HEK293 (cell line): Measurements from ENCODE around the gene MCM7.
A peak's percentile ranks its signal among the peaks of the same experiment; 100 is the strongest.

Experiments used
- CTCF ChIA-PET: fragments of 350-600 bp; formaldehyde crosslinking; extraction: SDS; loops from one replicate; lab custom pipeline; 2021; ENCODE audit warnings: antibody characterized with exemption; lab: Yijun Ruan, JAX
- POLR2A ChIA-PET: fragments of 300-600 bp; formaldehyde crosslinking; extraction: SDS; loops from one replicate; lab custom pipeline; 2020; ENCODE audit warnings: antibody characterized with exemption, inconsistent platforms; lab: Yijun Ruan, JAX
- H3K27ac ChIP-seq: fragments of 200-500 bp; sonication (Bioruptor generic); 2 replicates; pipeline ENCODE4 v1.5.1; 2014; ENCODE audit warnings: low read depth, low read length, control low read depth, inconsistent platforms; ENCODE audit errors: extremely low read depth
- H3K36me3 ChIP-seq, 2 experiments: fragments of 200-500 bp in 1 of 2; sonication (Bioruptor generic) in 1 of 2; 1 replicate in 1 of 2; 2 replicates in 1 of 2; pipeline ENCODE4 v1.5.1; 2014 to 2017; ENCODE audit warnings: inconsistent platforms in 2 of 2, low read length in 2 of 2; ENCODE audit not compliant: control insufficient read depth in 2 of 2, insufficient read depth in 1 of 2
- H3K4me1 ChIP-seq: fragments of 200-500 bp; sonication (Bioruptor generic); 2 replicates; pipeline ENCODE4 v1.5.1; 2014; ENCODE audit warnings: mild to moderate bottlenecking, low read length, inconsistent platforms; ENCODE audit not compliant: control insufficient read depth, insufficient read depth
- H3K4me3 ChIP-seq: 2 replicates; pipeline ENCODE4 v1.5.1; 2011; ENCODE audit warnings: low read depth, mild to moderate bottlenecking, control low read depth, low read length, moderate library complexity
- H3K9me3 ChIP-seq: fragments of 200-500 bp; sonication (Bioruptor generic); 2 replicates; pipeline ENCODE4 v1.5.1; 2014; ENCODE audit warnings: low read depth, low read length, inconsistent platforms; ENCODE audit not compliant: control insufficient read depth, insufficient read depth
- BCL11B ChIP-seq: fragments of 450-650 bp; formaldehyde crosslinking; IDR thresholded peaks from 2 replicates; pipeline ENCODE4 v1.5.1; 2016; ENCODE audit warnings: low read depth, missing biosample characterization, missing genetic modification characterization
- EGR2 ChIP-seq: fragments of 450-650 bp; formaldehyde crosslinking; IDR thresholded peaks from 2 replicates; pipeline ENCODE4 v1.5.1; 2016; ENCODE audit warnings: low read depth, missing biosample characterization, missing genetic modification characterization
- GLI4 ChIP-seq: fragments of 450-650 bp; formaldehyde crosslinking; IDR thresholded peaks from 2 replicates; pipeline ENCODE4 v1.5.1; 2016; ENCODE audit warnings: missing biosample characterization, missing genetic modification characterization
- GLIS2 ChIP-seq: fragments of 450-650 bp; formaldehyde crosslinking; IDR thresholded peaks from 2 replicates; pipeline ENCODE4 v1.5.1; 2016; ENCODE audit warnings: missing biosample characterization, missing genetic modification characterization
- INSM2 ChIP-seq: fragments of 450-650 bp; formaldehyde crosslinking; IDR thresholded peaks from 2 replicates; pipeline ENCODE4 v1.5.1; 2016; ENCODE audit warnings: missing biosample characterization, missing genetic modification characterization
- KLF7 ChIP-seq: fragments of 450-650 bp; formaldehyde crosslinking; IDR thresholded peaks from 2 replicates; pipeline ENCODE4 v1.5.1; 2016; ENCODE audit warnings: missing biosample characterization, missing genetic modification characterization, borderline replicate concordance
- REST ChIP-seq: fragments of 450-650 bp; formaldehyde crosslinking; IDR thresholded peaks from 2 replicates; pipeline ENCODE4 v1.5.1; 2016; ENCODE audit warnings: missing biosample characterization, missing genetic modification characterization
- WT1 ChIP-seq: fragments of 450-650 bp; formaldehyde crosslinking; IDR thresholded peaks from 2 replicates; pipeline ENCODE4 v1.5.1; 2016; ENCODE audit warnings: missing biosample characterization, missing genetic modification characterization
- ZBTB21 ChIP-seq: fragments of 450-650 bp; formaldehyde crosslinking; IDR thresholded peaks from 2 replicates; pipeline ENCODE4 v1.5.1; 2017; ENCODE audit warnings: missing biosample characterization, missing genetic modification characterization
- ZBTB7A ChIP-seq: fragments of 450-650 bp; formaldehyde crosslinking; IDR thresholded peaks from 2 replicates; pipeline ENCODE4 v1.5.1; 2016; ENCODE audit warnings: low read depth, missing biosample characterization, missing genetic modification characterization
- ZEB2 ChIP-seq: fragments of 450-650 bp; formaldehyde crosslinking; IDR thresholded peaks from 2 replicates; pipeline ENCODE4 v1.5.1; 2016; ENCODE audit warnings: missing biosample characterization, missing genetic modification characterization
- ZFHX2 ChIP-seq: fragments of 450-650 bp; formaldehyde crosslinking; conservative IDR thresholded peaks from 2 replicates; pipeline ENCODE4 v1.5.1; 2016; ENCODE audit warnings: missing biosample characterization, missing genetic modification characterization
- ZNF2 ChIP-seq: fragments of 450-650 bp; formaldehyde crosslinking; IDR thresholded peaks from 2 replicates; pipeline ENCODE4 v1.5.1; 2016; ENCODE audit warnings: missing biosample characterization, missing genetic modification characterization
- ZNF214 ChIP-seq: fragments of 450-650 bp; formaldehyde crosslinking; IDR thresholded peaks from 2 replicates; pipeline ENCODE4 v1.5.1; 2017; ENCODE audit warnings: missing biosample characterization, mild to moderate bottlenecking, missing genetic modification characterization, borderline replicate concordance
- ZNF24 ChIP-seq: fragments of 450-650 bp; formaldehyde crosslinking; IDR thresholded peaks from 2 replicates; pipeline ENCODE4 v1.5.1; 2016; ENCODE audit warnings: missing biosample characterization, missing genetic modification characterization
- ZNF248 ChIP-seq: fragments of 450-650 bp; formaldehyde crosslinking; IDR thresholded peaks from 2 replicates; pipeline ENCODE4 v1.5.1; 2017; ENCODE audit warnings: missing biosample characterization, missing genetic modification characterization
- ZNF398 ChIP-seq: fragments of 450-650 bp; formaldehyde crosslinking; IDR thresholded peaks from 2 replicates; pipeline ENCODE4 v1.5.1; 2017; ENCODE audit warnings: missing biosample characterization, missing genetic modification characterization
- ZNF513 ChIP-seq: fragments of 450-650 bp; IDR thresholded peaks from 2 replicates; pipeline ENCODE4 v1.5.1; 2018; ENCODE audit warnings: missing biosample characterization, missing genetic modification characterization
- ZNF639 ChIP-seq: fragments of 450-650 bp; formaldehyde crosslinking; IDR thresholded peaks from 2 replicates; pipeline ENCODE4 v1.5.1; 2016; ENCODE audit warnings: missing biosample characterization, missing genetic modification characterization
- ZNF660 ChIP-seq: fragments of 450-650 bp; IDR thresholded peaks from 2 replicates; pipeline ENCODE4 v1.5.1; 2018; ENCODE audit warnings: missing biosample characterization, mild to moderate bottlenecking, missing genetic modification characterization
- ZNF830 ChIP-seq: fragments of 450-650 bp; IDR thresholded peaks from 2 replicates; pipeline ENCODE4 v1.5.0; 2018; ENCODE audit warnings: missing biosample characterization, missing genetic modification characterization, low read depth, mild to moderate bottlenecking, moderate library complexity
- ZNF843 ChIP-seq: fragments of 450-650 bp; formaldehyde crosslinking; IDR thresholded peaks from 2 replicates; pipeline ENCODE4 v1.5.1; 2016; ENCODE audit warnings: missing biosample characterization, missing genetic modification characterization
- ZXDB ChIP-seq: fragments of 450-650 bp; formaldehyde crosslinking; IDR thresholded peaks from 2 replicates; pipeline ENCODE4 v1.5.1; 2016; ENCODE audit warnings: missing biosample characterization, missing genetic modification characterization

MCM7 gene

GRCh38 chr7:100148559-100149328 is 47.5 kb upstream of the MCM7 start, which contains the start of gene LAMTOR4:
TSS of gene LAMTOR4 (plus strand) at chr7:100148918. CDS start at chr7:100148973, 55 bp downstream.
- H3K9me3 ChIP-seq = no peaks in the 10 kb centered on the region
- H3K4me3 ChIP-seq = peak within 1 kb of the TSS; percentile 74
- peaks cover 15 to 23% of the 10 kb centered on the region in 2 experiments; a peak in 2 of 3 replicates for H3K36me3 ChIP-seq
- ChIA-PET POLR2A (interaction anchor here (0.6 to 3.5 kb wide), 26 partner anchors 8 to 281 kb away, joined by 3 to 38 read pairs (median 6); partner anchors contain the start of genes AP4M1, GAL3ST4, GPC2 and MBLAC1), CTCF (interaction anchor here (1.0 kb wide), 1 partner anchor 16 kb away, joined by 7 read pairs; no protein-coding TSS in a partner anchor)
- peak within 1 kb of the TSS; percentile 68 for H3K27ac ChIP-seq
- H3K4me1 ChIP-seq = peaks cover 10% of the 10 kb centered on the region
- no peak for TF ChIP-seq ZNF248 (tag by site-specific recombination)
- TF ChIP-seq ZNF24 (tag by site-specific recombination) = peak; percentile 54; the same call in 1 of the 2 replicates
- 0 out of 2 replicates have a peak, but pooled peaks have one; percentile 63 for TF ChIP-seq ZNF2 (tag by site-specific recombination)
- peak; percentile 70 for TF ChIP-seq ZFHX2 (tag by site-specific recombination)
- TF ChIP-seq REST (tag by site-specific recombination) = peak; percentile 37; the same call in 1 of the 2 replicates
- TF ChIP-seq WT1 (tag by site-specific recombination) = peak; percentile 76
- no peak for TF ChIP-seq ZNF830
- peak; percentile 61; the same call in 1 of the 2 replicates for TF ChIP-seq INSM2 (tag by site-specific recombination)
- peak; percentile 80 for TF ChIP-seq ZNF398 (tag by site-specific recombination)
- 0 out of 2 replicates have a peak, but pooled peaks have one; percentile 68 for TF ChIP-seq ZBTB7A (tag by site-specific recombination)
- peak; percentile 63; the same call in 1 of the 2 replicates for TF ChIP-seq GLI4 (tag by site-specific recombination)
- no peak for TF ChIP-seq ZBTB21 (tag by site-specific recombination)
- peak; percentile 77 for TF ChIP-seq ZNF513 (tag by site-specific recombination)
- TF ChIP-seq ZEB2 (tag by site-specific recombination) = peak; percentile 34; the same call in 1 of the 2 replicates
- TF ChIP-seq ZNF214 (tag by site-specific recombination) = no peak
- peak; percentile 99 for TF ChIP-seq GLIS2 (tag by site-specific recombination)
- TF ChIP-seq ZXDB (tag by site-specific recombination) = peak; percentile 48
- peak; percentile 60; the same call in 1 of the 2 replicates for TF ChIP-seq EGR2 (tag by site-specific recombination)
- peak; percentile 20; the same call in 1 of the 2 replicates for TF ChIP-seq ZNF660
- peak; percentile 30; the same call in 1 of the 2 replicates for TF ChIP-seq KLF7 (tag by site-specific recombination)
- TF ChIP-seq ZNF639 (tag by site-specific recombination) = no peak
- TF ChIP-seq ZNF843 (tag by site-specific recombination) = peak; percentile 7; the same call in 1 of the 2 replicates
- 0 out of 2 replicates have a peak, but pooled peaks have one; percentile 20 for TF ChIP-seq BCL11B
